ENCODE measurements around the gene CHERP. TPM values are rescaled to one million over a fixed set of nuclear protein-coding genes. Genes with fewer than 3 reads are reported as not detected.
"Not testable (repeated sequence)": the region's sequence is repeated elsewhere in the genome, so short reads cannot be mapped to it uniquely, and the experiment has no call there.

Gene CHERP
- total RNA-seq, 4 donors from 2014 or later: 11.4 to 26.4 (median 22.4) TPM

DNA sequence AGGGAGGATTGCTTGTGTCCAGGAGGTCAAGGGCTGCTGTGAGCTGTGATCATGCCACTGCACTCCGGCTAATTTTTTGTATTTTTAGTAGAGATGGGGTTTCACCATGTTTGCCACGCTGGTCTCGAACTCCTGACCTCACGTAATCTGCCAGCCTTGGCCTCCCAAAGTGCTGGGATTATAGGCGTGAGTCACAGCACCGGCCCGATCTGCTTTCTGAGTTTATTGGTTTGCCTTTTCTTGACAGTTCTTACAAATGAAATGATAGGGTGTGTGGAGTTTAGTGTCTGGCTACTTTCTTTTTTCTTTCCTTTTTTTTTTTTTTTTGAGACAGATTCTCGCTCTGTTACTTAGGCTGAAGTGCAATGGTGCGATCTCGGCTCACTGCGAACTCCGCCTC, 45.2 kb downstream of the CHERP start:
- no peak for TF ChIP-seq POLR2A (IDR thresholded peaks at IDR 0.05)
- TF ChIP-seq, protein P1, sequence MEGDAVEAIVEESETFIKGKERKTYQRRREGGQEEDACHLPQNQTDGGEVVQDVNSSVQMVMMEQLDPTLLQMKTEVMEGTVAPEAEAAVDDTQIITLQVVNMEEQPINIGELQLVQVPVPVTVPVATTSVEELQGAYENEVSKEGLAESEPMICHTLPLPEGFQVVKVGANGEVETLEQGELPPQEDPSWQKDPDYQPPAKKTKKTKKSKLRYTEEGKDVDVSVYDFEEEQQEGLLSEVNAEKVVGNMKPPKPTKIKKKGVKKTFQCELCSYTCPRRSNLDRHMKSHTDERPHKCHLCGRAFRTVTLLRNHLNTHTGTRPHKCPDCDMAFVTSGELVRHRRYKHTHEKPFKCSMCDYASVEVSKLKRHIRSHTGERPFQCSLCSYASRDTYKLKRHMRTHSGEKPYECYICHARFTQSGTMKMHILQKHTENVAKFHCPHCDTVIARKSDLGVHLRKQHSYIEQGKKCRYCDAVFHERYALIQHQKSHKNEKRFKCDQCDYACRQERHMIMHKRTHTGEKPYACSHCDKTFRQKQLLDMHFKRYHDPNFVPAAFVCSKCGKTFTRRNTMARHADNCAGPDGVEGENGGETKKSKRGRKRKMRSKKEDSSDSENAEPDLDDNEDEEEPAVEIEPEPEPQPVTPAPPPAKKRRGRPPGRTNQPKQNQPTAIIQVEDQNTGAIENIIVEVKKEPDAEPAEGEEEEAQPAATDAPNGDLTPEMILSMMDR (IDR thresholded peaks at IDR 0.05): no peak
- DNase-seq: no peak
- Histone ChIP-seq H3K4me3 (peak overlapping the region; percentile 52 to 76 (median 70)), H3K27me3 (no peaks in the 10 kb centered on the region), H3K27ac (peak overlapping the region in 1 of 4 donors; percentile 65), H3K4me1 (peaks cover 0 to 8% (median 2%) of the 10 kb centered on the region in 4 donors), H3K36me3 (peaks cover 0 to 3% (median 0%) of the 10 kb centered on the region in 3 donors), H3K9me3 (no peaks in the 10 kb centered on the region)

DNA sequence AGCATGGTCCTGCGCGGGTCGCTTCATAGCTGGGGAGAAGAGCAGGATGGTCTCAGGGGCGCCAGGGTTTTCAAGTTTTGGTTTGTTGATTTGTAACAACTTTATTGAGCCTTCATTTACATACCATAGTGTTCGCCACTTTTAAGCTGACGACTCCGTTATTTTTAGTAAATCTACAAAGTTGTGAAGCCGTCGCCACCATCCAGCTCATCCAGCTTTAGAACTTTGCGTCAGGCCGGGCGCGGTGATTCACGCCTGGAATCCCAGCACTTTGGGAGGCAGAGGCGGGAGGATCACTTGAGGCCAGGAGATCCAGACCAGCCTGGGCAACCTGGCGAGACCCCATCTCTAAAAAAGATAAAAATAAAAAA, 45.6 kb downstream of the CHERP start:
- Histone ChIP-seq H3K4me3 (peak overlapping the region; percentile 52 to 76 (median 70)), H3K27me3 (no peaks in the 10 kb centered on the region), H3K36me3 (peaks cover 0 to 3% (median 0%) of the 10 kb centered on the region in 3 donors), H3K9me3 (no peaks in the 10 kb centered on the region), H3K27ac (peak overlapping the region in 3 of 4 donors; percentile 59 to 82 (median 65)), H3K4me1 (peaks cover 0 to 8% (median 2%) of the 10 kb centered on the region in 4 donors)
- peak in 2 of 3 donors; percentile 23 to 49 for DNase-seq
- TF ChIP-seq POLR2A (IDR thresholded peaks at IDR 0.05): no peak
- TF ChIP-seq, protein P1 (IDR thresholded peaks at IDR 0.05): no peak

GRCh38 chr19:16495982-16496612, 46.1 kb downstream of the CHERP start, which contains the start of the genes C19orf44 and CALR3:
Gene C19orf44 (plus strand): TSS chr19:16496394. CDS start chr19:16500793, 4,399 bp downstream.
Gene CALR3 (minus strand): TSS chr19:16496167. CDS start chr19:16496129, 38 bp downstream.
- H3K9me3 ChIP-seq: no peaks in the 10 kb centered on the region
- peak; percentile 99 for DNase-seq
- peak; percentile 32 to 40 for TF ChIP-seq POLR2A (IDR thresholded peaks at IDR 0.05)
- TF ChIP-seq, protein P1 (IDR thresholded peaks at IDR 0.05): peak in 3 of 6 experiments; percentile 15 to 43 (median 42)
- H3K36me3 ChIP-seq: peaks cover 0 to 2% (median 0%) of the 10 kb centered on the region in 3 donors
- peaks cover 0 to 8% (median 2%) of the 10 kb centered on the region in 4 donors for H3K4me1 ChIP-seq
- H3K27me3 ChIP-seq: no peaks in the 10 kb centered on the region
- H3K27ac ChIP-seq: peak within 1 kb of the TSS; percentile 62 to 82 (median 68)
- peak within 1 kb of the TSS; percentile 52 to 76 (median 70) for H3K4me3 ChIP-seq

- H3K4me1 ChIP-seq, DNase-seq, H3K4me3 ChIP-seq, H3K27me3 ChIP-seq, H3K36me3 ChIP-seq, H3K9me3 ChIP-seq, H3K27ac ChIP-seq: not testable (repeated sequence)
Measured at GRCh38 chr19:16486476-16486875, 55.8 kb downstream of the CHERP start.

DNA sequence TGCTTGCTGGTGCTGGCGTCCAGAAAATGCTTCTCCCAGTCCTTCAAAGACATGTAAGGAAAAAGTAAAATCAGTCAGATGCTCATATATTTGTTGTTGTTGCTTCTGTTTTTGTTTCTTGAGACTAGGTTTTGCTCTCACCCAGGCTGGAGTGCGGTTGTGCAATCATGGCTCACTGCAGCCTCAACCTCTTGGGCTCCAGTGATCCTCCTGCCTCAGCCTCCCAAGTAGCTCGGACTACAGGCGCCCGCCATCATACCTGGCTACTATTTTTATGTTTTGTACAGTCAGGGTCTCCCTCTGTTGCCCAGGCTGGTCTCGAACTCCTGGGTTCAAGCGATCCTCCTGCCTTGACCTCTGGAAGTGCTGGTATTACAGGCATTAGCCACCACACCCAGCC, 59.5 kb downstream of the CHERP start:
- no peaks in the 10 kb centered on the region for H3K4me1 ChIP-seq
- no peaks in the 10 kb centered on the region for H3K9me3 ChIP-seq
- no peak overlapping the region for H3K27ac ChIP-seq
- H3K27me3 ChIP-seq: no peaks in the 10 kb centered on the region
- no peak for TF ChIP-seq POLR2A (IDR thresholded peaks at IDR 0.05)
- TF ChIP-seq, protein P1 (IDR thresholded peaks at IDR 0.05): no peak
- no peak for DNase-seq
- H3K36me3 ChIP-seq: no peaks in the 10 kb centered on the region
- no peak overlapping the region for H3K4me3 ChIP-seq

DNA sequence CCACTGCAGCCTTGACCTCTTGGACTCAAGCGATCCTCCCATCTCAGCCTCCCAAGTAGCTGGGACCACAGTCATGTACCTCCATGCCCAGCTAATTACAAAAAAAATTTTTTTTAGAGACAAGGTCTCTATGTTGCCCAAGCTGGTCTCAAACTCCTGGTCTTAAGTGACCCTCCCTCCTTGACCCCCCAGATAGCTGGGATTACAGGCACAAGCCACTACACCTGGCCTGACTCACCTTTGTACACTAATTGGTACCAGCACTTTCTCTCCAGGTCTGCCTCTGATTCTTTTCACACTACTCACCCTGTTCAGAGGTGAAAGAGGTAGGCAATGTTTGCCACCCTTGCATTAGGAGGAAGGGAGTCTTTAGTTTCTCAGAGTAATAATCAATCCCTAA, 64.9 kb downstream of the CHERP start:
- Histone ChIP-seq H3K27me3 (no peaks in the 10 kb centered on the region), H3K9me3 (peaks cover 0 to 3% (median 0%) of the 10 kb centered on the region in 4 donors), H3K36me3 (no peaks in the 10 kb centered on the region), H3K27ac (no peak overlapping the region), H3K4me1 (no peaks in the 10 kb centered on the region), H3K4me3 (no peak overlapping the region)
- no peak for DNase-seq
- TF ChIP-seq, protein P1 (IDR thresholded peaks at IDR 0.05): no peak
- TF ChIP-seq POLR2A (IDR thresholded peaks at IDR 0.05): no peak

Measured in Peyer's patch (tissue), 4 donors.